Nephron (organoid): Measurements from ENCODE around the gene ADISSP.

Experiments
- H3K27ac Mint-ChIP-seq, 3 experiments: 2 replicates each; pipeline ENCODE4 v1.8.0; 2020; ENCODE audit warnings: mixed read lengths in 3 of 3, mild to moderate bottlenecking in 2 of 3, moderate library complexity in 1 of 3
- H3K27me3 Mint-ChIP-seq: 2 replicates; pipeline ENCODE4 v1.8.0; 2021; ENCODE audit warnings: low read depth, mild to moderate bottlenecking, moderate library complexity, mixed read lengths
- H3K36me3 Mint-ChIP-seq: 2 replicates; pipeline ENCODE4 v1.8.0; 2020; ENCODE audit warnings: low read depth, mixed read lengths
- H3K4me1 Mint-ChIP-seq: 2 replicates; pipeline ENCODE4 v1.8.0; 2020; ENCODE audit warnings: mixed read lengths
- H3K4me3 Mint-ChIP-seq, 3 experiments: 2 replicates each; pipeline ENCODE4 v1.8.0; 2020; ENCODE audit warnings: mild to moderate bottlenecking in 3 of 3, mixed read lengths in 3 of 3, moderate library complexity in 2 of 3
- H3K9me3 Mint-ChIP-seq: 2 replicates; pipeline ENCODE4 v1.8.0; 2020; ENCODE audit warnings: mixed read lengths
- CTCF ChIP-seq, 3 experiments: fragments of 200-600 bp; sonication (generic); IDR thresholded peaks; one replicate each; pipeline ENCODE4 v1.5.0; 2021; ENCODE audit warnings: antibody characterized with exemption in 3 of 3; ENCODE audit not compliant: unreplicated experiment in 3 of 3

ADISSP gene

GRCh38 chr20:3787324-3788014 lies 19.9 kb upstream of the ADISSP start:
- Mint-ChIP-seq H3K4me1 (peaks cover 29% of the 10 kb centered on the region), H3K36me3 (peaks cover 4% of the 10 kb centered on the region), H3K27me3 (peaks cover 3% of the 10 kb centered on the region), H3K27ac (peak overlapping the region; percentile 26 to 66 (median 29)), H3K9me3 (no peaks in the 10 kb centered on the region), H3K4me3 (peak overlapping the region; percentile 76 to 87 (median 84))
- no peak for TF ChIP-seq CTCF (IDR thresholded peaks at IDR 0.05; ENCODE audit: unreplicated experiment in 3 of 3)

- Mint-ChIP-seq H3K4me3 (peak within 1 kb of the TSS; percentile 85 to 90 (median 90)), H3K27me3 (no peaks in the 10 kb centered on the region), H3K9me3 (no peaks in the 10 kb centered on the region), H3K4me1 (peaks cover 29% of the 10 kb centered on the region), H3K27ac (peak within 1 kb of the TSS; percentile 26 to 67 (median 66)), H3K36me3 (peaks cover 4% of the 10 kb centered on the region)
- TF ChIP-seq CTCF (IDR thresholded peaks at IDR 0.05; ENCODE audit: unreplicated experiment in 3 of 3): peak; percentile 87 to 91 (median 88)
These were observed 19.2 kb upstream of the ADISSP start, which contains the start of gene CENPB for GRCh38 chr20:3786665-3787323. Gene CENPB (minus strand): TSS chr20:3786740. CDS start chr20:3786483, 257 bp downstream.

GRCh38 chr20:3786126-3786484 lies 18.6 kb upstream of the ADISSP start:
- peaks cover 35% of the 10 kb centered on the region for H3K4me1 Mint-ChIP-seq
- no peaks in the 10 kb centered on the region for H3K9me3 Mint-ChIP-seq
- peak overlapping the region; percentile 85 to 90 (median 90) for H3K4me3 Mint-ChIP-seq
- no peak for TF ChIP-seq CTCF (IDR thresholded peaks at IDR 0.05; ENCODE audit: unreplicated experiment in 3 of 3)
- no peaks in the 10 kb centered on the region for H3K27me3 Mint-ChIP-seq
- H3K27ac Mint-ChIP-seq: peak overlapping the region in 2 of 3 experiments; percentile 62 to 67
- peaks cover 4% of the 10 kb centered on the region for H3K36me3 Mint-ChIP-seq

GRCh38 chr20:3785240-3786125 lies 17.9 kb upstream of the ADISSP start:
- H3K4me3 Mint-ChIP-seq: peak overlapping the region in 2 of 3 experiments; percentile 70 to 72
- H3K4me1 Mint-ChIP-seq: peaks cover 42% of the 10 kb centered on the region
- peaks cover 5% of the 10 kb centered on the region for H3K27me3 Mint-ChIP-seq
- H3K9me3 Mint-ChIP-seq: no peaks in the 10 kb centered on the region
- TF ChIP-seq CTCF (IDR thresholded peaks at IDR 0.05; ENCODE audit: unreplicated experiment in 3 of 3): no peak
- no peak overlapping the region for H3K27ac Mint-ChIP-seq
- H3K36me3 Mint-ChIP-seq: peaks cover 4% of the 10 kb centered on the region

- Mint-ChIP-seq H3K4me1 (peaks cover 45% of the 10 kb centered on the region), H3K9me3 (no peaks in the 10 kb centered on the region)
- no peak for TF ChIP-seq CTCF (IDR thresholded peaks at IDR 0.05; ENCODE audit: unreplicated experiment in 3 of 3)
These were observed 17.3 kb upstream of the ADISSP start for GRCh38 chr20:3784863-3785239.

More at GRCh38 chr20:3784863-3785239, 17.3 kb upstream of the ADISSP start:
- Mint-ChIP-seq H3K27ac (no peak overlapping the region), H3K27me3 (peaks cover 8% of the 10 kb centered on the region), H3K4me3 (peak overlapping the region; percentile 70 to 73 (median 72)), H3K36me3 (peaks cover 4% of the 10 kb centered on the region)
